Measurements from ENCODE around the gene TMTC1. TPM values are rescaled to one million over a fixed set of nuclear protein-coding genes. Genes with fewer than 3 reads are reported as not detected.

TMTC1 gene
- total and polyA plus RNA-seq, 5 donors from 2014 or later = not detected

- H3K27ac Mint-ChIP-seq = no peak overlapping the region
- peaks cover 0 to 10% (median 0%) of the 10 kb centered on the region in 7 donors for H3K9me3 Mint-ChIP-seq
- no peaks in the 10 kb centered on the region for H3K4me1 Mint-ChIP-seq
- H3K27me3 Mint-ChIP-seq = no peaks in the 10 kb centered on the region
- H3K27ac ChIP-seq (ENCODE audit: insufficient read depth, low read length, poor library complexity, severe bottlenecking) = no peak overlapping the region
- H3K4me3 Mint-ChIP-seq = no peak overlapping the region
- no peak for ATAC-seq (ENCODE audit: low read depth in 2 of 2)
- H3K9me3 ChIP-seq (ENCODE audit: control insufficient read depth in 2 of 2, low read length in 2 of 2) = peaks cover 0 to 2% of the 10 kb centered on the region in 2 experiments
- no peaks in the 10 kb centered on the region for H3K36me3 Mint-ChIP-seq
- no peaks in the 10 kb centered on the region for H3K36me3 ChIP-seq (ENCODE audit: control insufficient read depth, insufficient read depth, low read length)
- DNase-seq = no peak
- no peaks in the 10 kb centered on the region for H3K27me3 ChIP-seq (ENCODE audit: control insufficient read depth, insufficient read depth, low read length)
- H3K4me1 ChIP-seq (ENCODE audit: control insufficient read depth, insufficient read depth, low read length, poor library complexity, severe bottlenecking) = no peaks in the 10 kb centered on the region
- no peak overlapping the region for H3K4me3 ChIP-seq (ENCODE audit: low read depth, low read length)
Measured at GRCh38 chr12:29804019-29804418, 20.3 kb upstream of the TMTC1 start.

GRCh38 chr12:29799591-29799990 lies 15.8 kb upstream of the TMTC1 start:
- Histone ChIP-seq H3K9me3 (ENCODE audit: control insufficient read depth in 2 of 2, low read length in 2 of 2) (peaks cover 0 to 2% of the 10 kb centered on the region in 2 experiments), H3K27ac (ENCODE audit: insufficient read depth, low read length, poor library complexity, severe bottlenecking) (no peak overlapping the region), H3K36me3 (ENCODE audit: control insufficient read depth, insufficient read depth, low read length) (no peaks in the 10 kb centered on the region), H3K4me1 (ENCODE audit: control insufficient read depth, insufficient read depth, low read length, poor library complexity, severe bottlenecking) (no peaks in the 10 kb centered on the region), H3K27me3 (ENCODE audit: control insufficient read depth, insufficient read depth, low read length) (no peaks in the 10 kb centered on the region), H3K4me3 (ENCODE audit: low read depth, low read length) (no peak overlapping the region)
- Mint-ChIP-seq H3K36me3 (no peaks in the 10 kb centered on the region), H3K4me1 (no peaks in the 10 kb centered on the region), H3K4me3 (peak overlapping the region in 1 of 4 donors; percentile 58), H3K27ac (no peak overlapping the region), H3K9me3 (peaks cover 0 to 10% (median 4%) of the 10 kb centered on the region in 7 donors), H3K27me3 (peaks cover 6% of the 10 kb centered on the region)
- no peak for ATAC-seq (ENCODE audit: low read depth in 2 of 2)
- DNase-seq = no peak

DNA sequence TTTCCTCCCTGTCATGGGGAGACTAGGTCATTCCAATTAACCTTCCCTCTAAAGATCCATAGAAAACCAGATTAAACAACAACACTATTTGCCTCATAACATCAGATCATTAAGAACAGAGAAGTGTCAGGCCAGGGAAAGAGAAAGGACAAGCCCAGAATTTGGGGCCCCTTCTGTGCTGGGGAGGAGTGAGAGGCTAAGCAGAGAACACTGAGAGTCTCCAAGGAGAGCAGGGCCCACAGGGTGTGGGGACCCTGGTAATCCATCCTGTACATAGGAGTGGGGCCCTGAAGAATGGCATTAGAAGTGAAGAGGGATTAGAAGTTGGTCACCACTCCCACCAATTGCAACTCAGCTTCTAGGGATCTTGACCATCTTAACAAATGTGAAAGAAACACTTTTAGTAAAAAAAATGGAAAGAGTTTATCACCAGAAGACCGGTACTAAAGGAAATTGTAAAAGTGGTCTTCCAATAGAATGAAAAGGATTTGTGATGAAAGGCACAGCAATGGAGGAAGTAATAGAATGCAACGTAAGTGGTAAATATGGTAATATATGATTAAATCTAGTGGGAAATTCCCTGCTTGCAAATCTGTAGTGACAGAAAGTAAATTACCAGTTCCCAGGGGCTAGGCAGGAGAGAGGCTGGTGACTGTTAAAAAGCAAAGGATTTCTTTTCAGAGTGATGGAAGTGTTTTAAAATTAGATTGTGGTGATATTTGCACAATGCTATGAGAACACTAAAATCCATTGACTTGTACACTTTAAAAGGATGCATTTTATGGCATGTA lies 14.0 kb upstream of the TMTC1 start:
- Histone ChIP-seq H3K9me3 (ENCODE audit: control insufficient read depth in 2 of 2, low read length in 2 of 2) (peaks cover 2 to 12% of the 10 kb centered on the region in 2 experiments), H3K36me3 (ENCODE audit: control insufficient read depth, insufficient read depth, low read length) (no peaks in the 10 kb centered on the region), H3K27ac (ENCODE audit: insufficient read depth, low read length, poor library complexity, severe bottlenecking) (no peak overlapping the region), H3K4me1 (ENCODE audit: control insufficient read depth, insufficient read depth, low read length, poor library complexity, severe bottlenecking) (no peaks in the 10 kb centered on the region), H3K27me3 (ENCODE audit: control insufficient read depth, insufficient read depth, low read length) (no peaks in the 10 kb centered on the region), H3K4me3 (ENCODE audit: low read depth, low read length) (no peak overlapping the region)
- Mint-ChIP-seq H3K4me1 (no peaks in the 10 kb centered on the region), H3K27me3 (peaks cover 6% of the 10 kb centered on the region), H3K4me3 (no peak overlapping the region), H3K27ac (no peak overlapping the region), H3K36me3 (no peaks in the 10 kb centered on the region), H3K9me3 (peaks cover 1 to 9% (median 4%) of the 10 kb centered on the region in 7 donors)
- ATAC-seq (ENCODE audit: low read depth in 2 of 2) (no peak), DNase-seq (no peak)

DNA sequence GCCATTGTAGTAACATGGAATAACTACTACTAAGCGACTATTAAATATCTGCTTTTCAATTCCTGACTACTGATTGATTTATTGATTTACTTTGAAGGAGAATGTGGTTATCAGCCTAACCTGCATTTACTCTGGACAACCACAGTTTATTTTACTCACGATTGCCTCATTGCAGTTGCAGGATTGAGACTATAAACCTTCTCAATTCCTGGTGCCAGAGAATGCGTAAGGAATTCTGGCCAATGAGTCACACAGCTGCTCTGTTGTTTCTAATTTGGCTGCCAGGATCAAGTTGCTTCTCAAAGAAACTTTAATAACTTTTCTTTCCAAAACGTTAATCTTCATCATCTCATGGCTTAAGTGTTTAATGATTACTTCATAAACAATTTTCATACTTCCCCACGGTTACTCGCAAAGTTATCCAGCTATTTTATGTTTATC lies 13.1 kb upstream of the TMTC1 start:
- H3K4me3 ChIP-seq (ENCODE audit: low read depth, low read length) = no peak overlapping the region
- ATAC-seq (ENCODE audit: low read depth in 2 of 2) (no peak), DNase-seq (no peak)
- H3K9me3 ChIP-seq (ENCODE audit: control insufficient read depth in 2 of 2, low read length in 2 of 2) = peaks cover 0 to 17% of the 10 kb centered on the region in 2 experiments
- Mint-ChIP-seq H3K9me3 (peaks cover 1 to 9% (median 4%) of the 10 kb centered on the region in 7 donors), H3K36me3 (no peaks in the 10 kb centered on the region), H3K4me3 (peak overlapping the region in 1 of 4 donors; percentile 27), H3K27me3 (peaks cover 6% of the 10 kb centered on the region), H3K4me1 (no peaks in the 10 kb centered on the region), H3K27ac (no peak overlapping the region)
- H3K4me1 ChIP-seq (ENCODE audit: control insufficient read depth, insufficient read depth, low read length, poor library complexity, severe bottlenecking) = no peaks in the 10 kb centered on the region
- H3K27ac ChIP-seq (ENCODE audit: insufficient read depth, low read length, poor library complexity, severe bottlenecking) = no peak overlapping the region
- no peaks in the 10 kb centered on the region for H3K36me3 ChIP-seq (ENCODE audit: control insufficient read depth, insufficient read depth, low read length)
- H3K27me3 ChIP-seq (ENCODE audit: control insufficient read depth, insufficient read depth, low read length) = no peaks in the 10 kb centered on the region

- no peaks in the 10 kb centered on the region for H3K36me3 ChIP-seq (ENCODE audit: control insufficient read depth, insufficient read depth, low read length)
- no peak overlapping the region for H3K27ac ChIP-seq (ENCODE audit: insufficient read depth, low read length, poor library complexity, severe bottlenecking)
- H3K9me3 Mint-ChIP-seq = peaks cover under 1 to 9% (median 4%) of the 10 kb centered on the region in 7 donors
- peaks cover 6 to 17% of the 10 kb centered on the region in 2 experiments for H3K9me3 ChIP-seq (ENCODE audit: control insufficient read depth in 2 of 2, low read length in 2 of 2)
- no peaks in the 10 kb centered on the region for H3K27me3 ChIP-seq (ENCODE audit: control insufficient read depth, insufficient read depth, low read length)
- peaks cover 6% of the 10 kb centered on the region for H3K27me3 Mint-ChIP-seq
- ATAC-seq (ENCODE audit: low read depth in 2 of 2) (no peak), DNase-seq (no peak)
- H3K4me3 ChIP-seq (ENCODE audit: low read depth, low read length) = no peak overlapping the region
- H3K4me3 Mint-ChIP-seq = no peak overlapping the region
- H3K4me1 ChIP-seq (ENCODE audit: control insufficient read depth, insufficient read depth, low read length, poor library complexity, severe bottlenecking) = no peaks in the 10 kb centered on the region
- no peak overlapping the region for H3K27ac Mint-ChIP-seq
- H3K36me3 Mint-ChIP-seq = no peaks in the 10 kb centered on the region
- no peaks in the 10 kb centered on the region for H3K4me1 Mint-ChIP-seq
Measured at GRCh38 chr12:29795715-29796114, 12.0 kb upstream of the TMTC1 start.

DNA sequence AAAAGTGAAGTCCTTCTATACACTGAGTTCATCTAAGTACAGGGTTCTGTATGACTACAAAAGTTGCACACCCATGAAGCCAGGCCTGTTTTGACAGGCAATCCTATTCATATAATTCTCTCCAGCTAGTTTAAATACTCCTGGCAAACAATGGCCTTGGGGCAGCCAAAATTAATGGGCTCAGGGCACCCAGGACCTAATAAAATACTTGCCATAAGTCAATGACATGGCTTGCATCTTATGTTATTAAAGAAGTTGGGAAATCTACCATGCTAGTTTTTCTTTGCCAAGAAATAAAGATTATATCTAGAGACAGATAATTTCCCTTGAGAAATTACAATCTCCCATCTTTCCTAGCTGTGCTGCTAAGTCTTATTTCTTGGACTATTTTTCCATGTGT lies 11.1 kb upstream of the TMTC1 start:
- Histone ChIP-seq H3K4me1 (ENCODE audit: control insufficient read depth, insufficient read depth, low read length, poor library complexity, severe bottlenecking) (no peaks in the 10 kb centered on the region), H3K4me3 (ENCODE audit: low read depth, low read length) (no peak overlapping the region), H3K27ac (ENCODE audit: insufficient read depth, low read length, poor library complexity, severe bottlenecking) (no peak overlapping the region), H3K27me3 (ENCODE audit: control insufficient read depth, insufficient read depth, low read length) (no peaks in the 10 kb centered on the region), H3K9me3 (ENCODE audit: control insufficient read depth in 2 of 2, low read length in 2 of 2) (peaks cover 6 to 17% of the 10 kb centered on the region in 2 experiments), H3K36me3 (ENCODE audit: control insufficient read depth, insufficient read depth, low read length) (no peaks in the 10 kb centered on the region)
- ATAC-seq (ENCODE audit: low read depth in 2 of 2) = no peak
- no peak for DNase-seq
- Mint-ChIP-seq H3K9me3 (peaks cover 3 to 8% (median 4%) of the 10 kb centered on the region in 7 donors), H3K27ac (no peak overlapping the region), H3K36me3 (no peaks in the 10 kb centered on the region), H3K4me1 (no peaks in the 10 kb centered on the region), H3K4me3 (no peak overlapping the region), H3K27me3 (peaks cover 6% of the 10 kb centered on the region)

DNA sequence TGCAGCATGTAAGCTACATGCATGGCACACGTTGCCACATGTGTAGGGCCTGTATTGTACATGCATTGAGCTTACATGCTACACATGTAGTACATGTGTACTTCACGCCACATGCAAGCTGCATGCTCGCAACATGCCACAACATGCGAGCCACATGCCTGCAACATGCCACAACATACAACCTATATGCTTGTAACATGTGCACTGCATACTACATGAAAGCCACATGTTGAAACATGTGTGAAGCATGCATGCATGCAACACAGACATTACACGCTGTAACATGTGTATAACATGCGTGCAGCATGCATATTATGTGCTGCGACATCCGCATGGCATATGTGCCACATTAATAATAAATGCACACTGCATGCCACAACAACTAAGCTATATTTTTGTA lies 9.1 kb upstream of the TMTC1 start:
- H3K4me1 ChIP-seq (ENCODE audit: control insufficient read depth, insufficient read depth, low read length, poor library complexity, severe bottlenecking) = no peaks in the 10 kb centered on the region
- H3K4me3 ChIP-seq (ENCODE audit: low read depth, low read length) = no peak overlapping the region
- ATAC-seq (ENCODE audit: low read depth in 2 of 2) (no peak), DNase-seq (no peak)
- H3K27ac Mint-ChIP-seq = no peak overlapping the region
- no peaks in the 10 kb centered on the region for H3K36me3 Mint-ChIP-seq
- H3K27me3 ChIP-seq (ENCODE audit: control insufficient read depth, insufficient read depth, low read length) = no peaks in the 10 kb centered on the region
- H3K4me1 Mint-ChIP-seq = no peaks in the 10 kb centered on the region
- H3K9me3 ChIP-seq (ENCODE audit: control insufficient read depth in 2 of 2, low read length in 2 of 2) = peaks cover 6 to 17% of the 10 kb centered on the region in 2 experiments
- H3K36me3 ChIP-seq (ENCODE audit: control insufficient read depth, insufficient read depth, low read length) = no peaks in the 10 kb centered on the region
- no peak overlapping the region for H3K4me3 Mint-ChIP-seq
- H3K27me3 Mint-ChIP-seq = peaks cover 9% of the 10 kb centered on the region
- H3K9me3 Mint-ChIP-seq = peaks cover 3 to 8% (median 5%) of the 10 kb centered on the region in 7 donors
- no peak overlapping the region for H3K27ac ChIP-seq (ENCODE audit: insufficient read depth, low read length, poor library complexity, severe bottlenecking)

DNA sequence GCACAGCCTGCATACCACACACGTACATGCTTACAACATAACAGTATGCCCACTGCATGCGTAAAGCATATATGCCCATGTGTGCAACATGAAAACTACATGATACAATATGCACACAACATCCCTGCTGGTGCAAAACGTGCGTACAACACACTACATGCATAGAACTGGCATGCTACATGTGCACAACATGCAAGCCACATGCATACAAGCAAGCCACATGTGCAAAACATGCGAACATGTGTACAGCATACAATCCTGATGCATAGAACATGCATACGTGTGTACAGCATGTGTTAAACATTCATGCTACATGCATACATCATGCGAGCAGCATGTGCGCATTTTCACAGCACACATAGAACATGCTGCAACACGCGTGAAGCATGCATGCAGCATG lies 8.4 kb upstream of the TMTC1 start:
- H3K27me3 ChIP-seq (ENCODE audit: control insufficient read depth, insufficient read depth, low read length) = no peaks in the 10 kb centered on the region
- Mint-ChIP-seq H3K36me3 (no peaks in the 10 kb centered on the region), H3K4me3 (no peak overlapping the region), H3K4me1 (no peaks in the 10 kb centered on the region), H3K27me3 (peaks cover 6% of the 10 kb centered on the region), H3K9me3 (peaks cover 3 to 8% (median 4%) of the 10 kb centered on the region in 7 donors), H3K27ac (no peak overlapping the region)
- no peak for DNase-seq
- H3K27ac ChIP-seq (ENCODE audit: insufficient read depth, low read length, poor library complexity, severe bottlenecking) = no peak overlapping the region
- no peaks in the 10 kb centered on the region for H3K4me1 ChIP-seq (ENCODE audit: control insufficient read depth, insufficient read depth, low read length, poor library complexity, severe bottlenecking)
- H3K4me3 ChIP-seq (ENCODE audit: low read depth, low read length) = no peak overlapping the region
- peaks cover 6 to 17% of the 10 kb centered on the region in 2 experiments for H3K9me3 ChIP-seq (ENCODE audit: control insufficient read depth in 2 of 2, low read length in 2 of 2)
- H3K36me3 ChIP-seq (ENCODE audit: control insufficient read depth, insufficient read depth, low read length) = no peaks in the 10 kb centered on the region
- no peak for ATAC-seq (ENCODE audit: low read depth in 2 of 2)
